Stimulated activated CD4-positive, alpha-beta T cell treated with anti-CD3 and anti-CD28 coated beads, TNF-alpha, amount 100 ng/mL, for 24 hours (primary cell): ENCODE measurements around the gene SLC9A9.
"Not testable (repeated sequence)": the region's sequence is repeated elsewhere in the genome, so short reads cannot be mapped to it uniquely, and the experiment has no call there.

Experiments
- DNase-seq, 3 experiments: peaks; one replicate each; pipeline ENCODE4 v3.0.0-alpha.2; 2020; ENCODE audit warnings: low read depth in 3 of 3

The SLC9A9 gene

GRCh38 chr3:143695333-143695732 lies 152.9 kb downstream of the SLC9A9 start:
- DNase-seq = not testable (repeated sequence)

- no peak for DNase-seq
Observed at GRCh38 chr3:143693506-143693905, 154.8 kb downstream of the SLC9A9 start.

DNA sequence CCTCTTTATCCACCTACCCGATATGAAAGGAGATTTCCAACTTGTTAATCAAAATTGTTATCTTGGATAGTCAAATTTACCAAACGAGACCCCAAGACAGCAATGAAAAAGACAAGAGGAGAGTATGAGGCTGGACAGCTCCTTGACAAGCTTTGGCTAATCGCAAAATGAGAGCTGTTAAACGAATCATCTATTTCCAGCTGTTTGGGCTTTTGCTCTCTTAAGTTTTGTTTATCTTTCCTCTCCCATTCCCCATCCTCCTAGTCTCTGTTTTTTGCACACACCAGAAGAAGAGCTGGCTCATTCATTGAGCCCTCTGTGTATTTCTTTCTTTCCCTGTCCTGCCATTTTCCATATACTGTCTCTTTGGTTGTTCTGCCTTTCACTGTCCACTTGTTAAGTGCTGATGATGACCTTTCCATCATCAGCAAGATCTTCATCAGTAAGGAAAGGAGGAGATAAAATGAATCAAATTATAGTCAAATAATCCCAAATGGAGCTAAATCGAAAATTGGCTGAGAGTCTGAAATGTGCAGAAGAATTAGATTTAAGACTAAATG lies 161.6 kb downstream of the SLC9A9 start:
- no peak for DNase-seq

DNA sequence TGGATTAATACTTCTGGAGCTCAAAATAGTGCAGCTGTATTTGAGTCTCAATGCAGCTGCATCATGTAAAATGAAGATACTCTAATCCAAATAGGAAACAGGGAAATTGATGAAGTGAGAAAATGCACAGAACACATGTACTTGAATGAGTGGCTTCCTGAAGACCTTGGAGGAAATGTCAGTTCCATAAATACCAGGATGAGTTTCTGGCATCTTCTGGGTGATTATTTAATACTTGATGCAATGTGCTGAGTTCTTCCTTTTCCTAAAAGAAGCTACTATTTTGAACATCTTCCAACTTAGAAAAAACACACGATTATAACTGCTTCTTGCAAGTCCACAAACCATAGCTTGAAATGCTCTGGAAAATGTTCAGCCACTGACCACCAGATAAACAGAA lies 162.8 kb downstream of the SLC9A9 start:
- no peak for DNase-seq

DNA sequence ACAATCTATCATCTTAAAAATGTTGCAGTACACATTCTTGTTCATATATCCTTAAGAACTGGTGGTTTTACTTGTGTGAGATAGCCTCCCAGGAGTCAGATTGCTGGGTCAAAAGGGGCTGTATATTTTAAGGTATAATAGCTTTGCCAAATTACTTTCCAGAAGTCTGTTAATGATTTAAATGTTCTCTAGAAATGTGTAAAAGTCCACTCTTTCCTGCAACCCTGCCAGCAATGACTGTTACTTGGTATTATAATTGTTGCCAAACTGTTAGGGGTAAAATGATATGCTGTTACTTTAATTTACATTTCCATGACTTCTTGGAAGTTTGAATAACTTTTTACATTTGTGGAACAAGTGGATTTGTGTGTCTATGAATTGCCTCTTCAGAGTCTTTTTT lies 170.8 kb downstream of the SLC9A9 start:
- DNase-seq = no peak

DNA sequence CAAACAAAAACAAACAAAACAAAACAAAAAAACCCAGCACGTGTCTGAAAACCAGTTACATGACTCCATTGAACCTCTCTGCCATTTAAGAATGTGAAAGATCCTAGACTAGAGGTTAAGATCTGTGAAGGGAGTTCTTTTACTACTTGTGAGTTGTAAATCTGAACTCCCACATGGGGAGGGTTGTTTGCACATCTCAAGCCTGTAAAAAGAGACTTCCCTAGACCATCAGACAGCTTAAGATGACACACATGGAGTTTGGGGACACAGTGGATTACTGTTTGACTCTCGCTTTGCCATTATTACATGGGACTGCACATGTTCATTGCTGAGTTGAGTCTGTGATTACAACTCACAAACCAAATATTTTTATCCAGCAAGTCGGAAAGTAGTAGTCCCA lies 171.5 kb downstream of the SLC9A9 start:
- DNase-seq = no peak

- no peak for DNase-seq
Observed at GRCh38 chr3:143676021-143676420, 172.2 kb downstream of the SLC9A9 start.

DNA sequence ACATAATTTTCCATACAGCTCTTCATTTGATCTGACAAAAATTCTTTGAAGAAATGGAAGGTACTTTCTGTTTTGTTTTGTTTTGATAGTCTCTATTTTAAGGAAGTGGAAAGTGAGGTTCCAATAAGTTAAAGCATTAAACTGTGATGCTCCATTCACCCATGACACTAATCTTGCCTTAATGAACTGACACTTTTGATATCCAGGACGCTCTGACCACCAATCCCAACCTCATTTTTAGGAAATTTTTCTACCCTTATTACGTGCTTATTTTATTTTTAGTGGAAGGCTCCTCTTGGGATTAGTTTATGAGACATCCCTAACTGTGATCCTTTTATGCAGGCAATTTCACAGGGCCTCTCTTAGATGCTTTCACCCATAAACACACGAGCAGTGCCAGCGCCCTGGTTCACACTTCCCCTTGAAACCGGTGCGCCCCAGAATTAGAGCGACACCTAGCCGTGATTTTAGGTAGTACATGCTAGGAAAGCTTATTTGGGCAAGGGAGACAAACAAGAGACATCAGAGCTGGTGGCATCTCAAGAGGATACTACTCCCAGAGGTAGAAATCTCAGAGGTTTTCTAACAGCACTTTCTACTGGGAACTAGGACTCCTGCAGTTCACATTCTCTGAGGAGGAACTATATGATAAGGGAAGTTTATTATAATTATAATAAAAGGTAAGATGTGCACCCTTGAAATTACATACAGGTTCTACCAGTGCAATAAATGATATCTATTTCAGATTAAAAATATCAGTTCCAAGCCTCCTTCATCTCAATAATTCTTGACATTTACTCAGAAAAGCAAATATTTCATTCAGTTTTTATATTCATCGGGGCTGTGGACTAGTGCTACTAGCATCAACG lies 173.9 kb downstream of the SLC9A9 start:
- peak; percentile 57 to 73 (median 68) for DNase-seq

- no peak for DNase-seq
Observed at GRCh38 chr3:143672396-143673165, 175.7 kb downstream of the SLC9A9 start.

DNA sequence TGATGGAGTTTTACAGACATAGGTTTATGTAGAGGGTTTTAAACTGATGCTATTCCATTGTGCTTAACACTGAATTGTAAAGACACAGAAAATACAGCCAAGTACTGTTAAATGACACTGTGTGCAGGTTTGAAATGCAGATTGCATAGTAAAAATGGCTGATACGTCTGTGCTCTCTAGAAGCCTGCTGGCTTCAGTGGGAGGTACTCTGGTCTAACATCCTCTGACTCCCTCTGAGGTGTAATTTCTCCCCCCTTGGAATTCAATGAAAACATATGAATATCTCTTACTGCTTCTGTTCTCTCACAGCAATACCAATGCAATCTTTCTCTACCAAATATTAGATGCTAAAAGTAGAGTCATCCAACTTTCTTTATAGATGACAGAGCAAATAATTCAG lies 176.6 kb downstream of the SLC9A9 start:
- DNase-seq = no peak

- no peak for DNase-seq
Observed at GRCh38 chr3:143668924-143669790, 179.1 kb downstream of the SLC9A9 start.

DNA sequence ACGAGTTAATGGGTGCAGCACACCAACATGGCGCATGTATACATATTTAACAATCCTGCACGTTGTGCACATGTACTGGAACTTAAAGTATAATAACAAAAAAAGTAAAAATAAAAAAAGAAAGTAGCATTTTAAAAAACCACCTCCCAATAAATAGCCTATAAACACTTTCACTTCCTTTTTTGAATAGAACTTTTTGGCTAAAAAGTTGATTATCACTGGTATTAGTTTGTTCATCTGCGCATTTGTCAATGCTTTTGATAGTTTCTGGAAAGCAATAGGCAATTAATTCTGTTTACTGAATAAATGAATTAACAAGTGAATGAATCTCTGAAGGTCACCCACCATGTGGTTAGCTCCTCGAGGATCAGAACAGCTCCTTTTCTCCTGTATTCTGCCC lies 179.9 kb downstream of the SLC9A9 start:
- no peak for DNase-seq

- DNase-seq = no peak
Observed at GRCh38 chr3:143661677-143662076, 186.6 kb downstream of the SLC9A9 start.

DNA sequence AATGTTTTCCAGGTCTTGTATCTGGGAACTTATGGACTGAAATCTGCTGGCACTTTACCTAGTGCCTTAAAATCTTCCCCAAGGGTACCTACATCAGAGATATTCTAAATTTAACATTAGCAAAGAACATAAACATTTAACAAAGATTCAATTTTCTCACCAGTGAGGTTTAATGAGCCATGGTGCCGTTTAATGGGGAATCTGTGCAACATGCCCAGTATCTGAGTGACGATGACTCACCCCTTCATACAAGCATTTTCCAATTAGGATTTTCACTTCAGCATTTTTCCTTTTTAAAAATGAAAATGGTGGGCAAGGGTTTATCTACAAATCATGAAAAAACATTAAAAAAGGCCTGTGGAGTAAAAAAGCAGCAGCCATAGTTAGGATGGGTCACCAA lies 189.4 kb downstream of the SLC9A9 start:
- DNase-seq = no peak

DNA sequence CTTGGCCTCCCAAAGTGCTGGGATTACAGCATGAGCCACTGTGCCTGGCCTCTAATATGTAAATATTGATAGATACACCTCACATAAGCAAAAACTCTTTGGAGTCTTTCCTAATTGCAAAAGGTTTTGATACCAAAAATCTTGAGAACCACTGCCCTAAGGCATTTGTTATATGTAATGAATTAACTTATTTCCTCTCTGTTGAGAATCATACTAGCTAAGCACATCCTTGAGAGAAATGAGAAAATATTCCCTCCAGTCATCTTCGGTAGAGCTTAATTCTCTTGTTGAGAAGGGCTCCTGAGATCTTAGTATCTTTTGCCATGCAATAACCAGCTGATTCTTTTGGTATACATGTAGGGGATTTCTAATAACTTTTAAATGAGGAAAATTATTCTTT lies 190.2 kb downstream of the SLC9A9 start:
- no peak for DNase-seq

- DNase-seq = no peak
Observed at GRCh38 chr3:143657391-143657790, 190.9 kb downstream of the SLC9A9 start.

- DNase-seq = no peak
Observed at GRCh38 chr3:143654906-143655305, 193.4 kb downstream of the SLC9A9 start.

DNA sequence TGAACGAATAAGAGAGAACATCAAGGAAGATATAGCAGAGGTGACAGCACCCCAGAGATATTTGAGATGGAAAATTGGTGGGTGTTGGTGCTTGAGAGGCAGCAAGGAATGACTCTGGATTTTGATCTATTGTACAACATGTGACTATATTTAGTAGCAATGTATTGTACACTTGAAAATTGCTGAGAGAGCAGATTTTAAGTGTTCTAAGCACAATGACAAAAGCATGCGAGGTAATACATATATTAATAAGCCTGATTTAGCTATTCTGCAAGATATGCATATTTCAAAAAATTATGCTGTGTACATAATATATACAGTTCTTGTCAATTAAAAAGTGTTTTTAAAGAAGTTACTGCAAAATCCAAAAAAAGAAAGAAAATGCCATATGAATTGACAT lies 194.3 kb downstream of the SLC9A9 start:
- DNase-seq = no peak

GRCh38 chr3:143653493-143653892 lies 194.8 kb downstream of the SLC9A9 start:
- no peak for DNase-seq

GRCh38 chr3:143652118-143652517 lies 196.2 kb downstream of the SLC9A9 start:
- no peak for DNase-seq

DNA sequence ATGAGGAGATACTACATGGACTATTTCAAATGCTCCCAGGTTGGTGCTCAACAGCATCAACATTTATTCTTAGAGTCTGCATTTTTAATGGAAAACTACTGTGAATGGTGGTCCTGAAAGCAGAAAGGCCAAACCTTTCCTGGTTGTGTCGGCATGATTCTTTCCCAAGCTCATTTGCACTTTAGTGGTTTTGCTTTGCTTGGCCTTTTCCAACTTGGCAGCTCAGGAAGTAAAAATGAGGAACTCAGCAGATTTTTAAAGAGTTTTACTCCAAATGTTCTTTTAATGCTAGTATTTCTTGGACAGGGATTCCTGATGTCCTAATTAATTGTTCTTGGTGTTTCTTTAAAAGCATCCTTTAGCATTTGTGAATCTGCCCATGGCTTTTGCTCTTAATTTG lies 197.4 kb downstream of the SLC9A9 start:
- DNase-seq = no peak

DNA sequence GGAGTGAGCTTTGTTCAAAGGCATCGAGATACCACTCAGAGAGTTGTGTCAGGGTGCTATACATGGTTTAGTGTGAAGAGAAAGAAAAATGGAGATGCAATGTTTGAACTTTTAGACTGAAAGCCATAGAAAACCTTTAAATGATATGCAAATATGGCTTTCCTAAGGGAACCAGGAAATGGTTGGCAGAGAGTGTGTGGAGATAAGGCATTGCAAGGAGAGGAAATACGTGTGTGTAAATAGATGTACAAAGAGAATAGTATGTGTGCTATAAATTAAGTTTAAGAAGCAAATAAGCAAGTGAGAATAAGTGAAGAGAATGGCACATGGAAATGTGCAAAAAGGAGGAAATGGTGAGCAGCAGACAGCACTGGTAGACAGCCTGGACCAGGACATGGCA lies 198.1 kb downstream of the SLC9A9 start:
- DNase-seq = no peak
